NB4 (cell line): ENCODE data around the gene CSNK1A1.

Source experiments
- POLR2A ChIP-seq: IDR thresholded peaks from 2 replicates; pipeline ENCODE4 v1.6.1; 2011; ENCODE audit warnings: mild to moderate bottlenecking; ENCODE audit not compliant: insufficient read length; ENCODE audit errors: extremely low read depth
- TF ChIP-seq, protein P1 (sequence below): IDR thresholded peaks from one replicate; pipeline ENCODE4 v1.5.1; 2012; ENCODE audit warnings: low read depth, low read length

DNA sequence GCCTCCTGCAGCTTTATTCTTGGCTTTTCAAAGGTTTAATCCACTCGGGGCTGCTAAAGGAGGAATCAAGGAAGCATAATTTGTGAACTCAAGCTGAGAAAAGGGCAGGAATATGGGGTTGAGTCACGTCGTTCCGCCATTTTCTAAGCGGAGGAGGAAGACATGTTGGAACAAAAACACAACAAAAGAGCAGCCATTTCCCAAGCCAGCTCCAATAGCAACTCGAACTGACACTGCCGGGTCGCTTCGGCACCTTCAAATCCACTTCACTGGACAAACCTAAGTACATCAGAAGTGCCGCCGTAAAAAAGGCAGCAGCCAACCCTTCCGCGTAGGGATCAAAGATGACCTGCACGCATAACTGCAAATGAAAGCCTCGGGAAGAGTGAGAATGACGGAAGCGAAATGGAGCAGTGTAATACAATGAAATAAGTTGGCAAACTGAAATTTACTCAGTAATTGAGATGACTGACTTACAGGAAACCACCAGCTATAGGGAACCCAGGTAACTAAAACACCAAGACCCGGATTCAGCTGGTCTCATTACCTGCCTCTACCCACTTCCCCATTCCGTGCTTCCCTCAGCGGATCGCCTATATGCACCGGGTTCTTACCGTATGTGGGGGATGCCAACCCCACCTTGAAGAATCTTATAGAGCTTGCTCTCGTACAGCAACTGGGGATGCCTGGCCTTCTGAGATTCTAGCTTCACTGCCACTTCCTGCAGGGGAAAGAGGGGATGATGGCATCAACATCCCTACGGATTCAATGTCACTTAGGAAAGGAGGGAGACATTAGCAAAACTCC is 1.6 kb downstream of the CSNK1A1 start:
- TF ChIP-seq POLR2A = no peak
- TF ChIP-seq, protein P1, sequence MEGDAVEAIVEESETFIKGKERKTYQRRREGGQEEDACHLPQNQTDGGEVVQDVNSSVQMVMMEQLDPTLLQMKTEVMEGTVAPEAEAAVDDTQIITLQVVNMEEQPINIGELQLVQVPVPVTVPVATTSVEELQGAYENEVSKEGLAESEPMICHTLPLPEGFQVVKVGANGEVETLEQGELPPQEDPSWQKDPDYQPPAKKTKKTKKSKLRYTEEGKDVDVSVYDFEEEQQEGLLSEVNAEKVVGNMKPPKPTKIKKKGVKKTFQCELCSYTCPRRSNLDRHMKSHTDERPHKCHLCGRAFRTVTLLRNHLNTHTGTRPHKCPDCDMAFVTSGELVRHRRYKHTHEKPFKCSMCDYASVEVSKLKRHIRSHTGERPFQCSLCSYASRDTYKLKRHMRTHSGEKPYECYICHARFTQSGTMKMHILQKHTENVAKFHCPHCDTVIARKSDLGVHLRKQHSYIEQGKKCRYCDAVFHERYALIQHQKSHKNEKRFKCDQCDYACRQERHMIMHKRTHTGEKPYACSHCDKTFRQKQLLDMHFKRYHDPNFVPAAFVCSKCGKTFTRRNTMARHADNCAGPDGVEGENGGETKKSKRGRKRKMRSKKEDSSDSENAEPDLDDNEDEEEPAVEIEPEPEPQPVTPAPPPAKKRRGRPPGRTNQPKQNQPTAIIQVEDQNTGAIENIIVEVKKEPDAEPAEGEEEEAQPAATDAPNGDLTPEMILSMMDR = no peak
